Activated effector memory CD4-positive, alpha-beta T cell treated with Interleukin-2 at 50 U/mL for 16 hours (primary cell): Measurements from ENCODE around the gene ENOX1.
"Not testable (repeated sequence)": the region's sequence is repeated elsewhere in the genome, so short reads cannot be mapped to it uniquely, and the experiment has no call there.

Source experiments
- DNase-seq: peaks from one replicate; pipeline ENCODE4 v3.0.0-alpha.2; 2020

ENOX1 gene

GRCh38 chr13:43416842-43417241, 369.9 kb downstream of the ENOX1 start:
- not testable (repeated sequence) for DNase-seq

DNA sequence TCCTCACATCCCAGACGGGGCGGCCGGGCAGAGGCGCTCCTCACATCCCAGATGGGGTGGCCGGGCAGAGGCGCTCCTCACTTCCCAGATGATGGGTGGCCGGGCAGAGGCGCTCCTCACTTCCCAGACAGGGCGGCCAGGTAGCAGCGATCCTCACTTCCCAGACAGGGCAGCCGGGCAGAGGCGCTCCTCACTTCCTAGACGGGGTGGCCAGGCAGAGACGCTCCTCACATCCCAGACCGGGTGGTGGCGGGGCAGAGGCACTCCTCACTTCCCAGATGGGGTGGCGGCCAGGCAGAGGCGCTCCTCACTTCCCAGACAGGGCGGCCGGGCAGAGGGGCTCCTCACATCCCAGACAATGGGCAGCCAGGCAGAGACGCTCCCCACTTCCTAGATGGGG, 370.4 kb downstream of the ENOX1 start:
- not testable (repeated sequence) for DNase-seq

- DNase-seq, result not testable (repeated sequence)
Measured at GRCh38 chr13:43415903-43416391, 370.8 kb downstream of the ENOX1 start.

- DNase-seq, result no peak
Measured at GRCh38 chr13:43414111-43414510, 372.7 kb downstream of the ENOX1 start.

DNA sequence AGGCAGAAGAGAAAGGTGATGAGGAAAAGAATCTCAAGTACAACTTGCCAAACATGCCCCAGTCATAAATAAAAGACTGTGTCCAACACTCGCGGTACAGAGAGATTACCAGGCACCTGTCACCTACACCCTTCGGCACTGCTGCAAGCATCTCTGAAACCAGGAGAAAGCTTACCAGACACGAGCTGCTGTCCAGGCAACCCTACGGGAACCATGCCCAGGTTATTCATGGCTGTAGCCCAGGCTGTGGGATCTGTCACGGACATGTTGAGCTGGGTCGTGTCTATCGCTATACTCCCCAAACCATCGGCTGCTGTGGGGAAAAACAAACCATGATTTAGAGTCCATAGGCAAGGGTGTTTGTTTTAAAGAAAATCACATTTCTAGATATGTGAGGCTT, 375.0 kb downstream of the ENOX1 start:
- DNase-seq, result no peak

- DNase-seq, result no peak
Measured at GRCh38 chr13:43411211-43411610, 375.6 kb downstream of the ENOX1 start.

DNA sequence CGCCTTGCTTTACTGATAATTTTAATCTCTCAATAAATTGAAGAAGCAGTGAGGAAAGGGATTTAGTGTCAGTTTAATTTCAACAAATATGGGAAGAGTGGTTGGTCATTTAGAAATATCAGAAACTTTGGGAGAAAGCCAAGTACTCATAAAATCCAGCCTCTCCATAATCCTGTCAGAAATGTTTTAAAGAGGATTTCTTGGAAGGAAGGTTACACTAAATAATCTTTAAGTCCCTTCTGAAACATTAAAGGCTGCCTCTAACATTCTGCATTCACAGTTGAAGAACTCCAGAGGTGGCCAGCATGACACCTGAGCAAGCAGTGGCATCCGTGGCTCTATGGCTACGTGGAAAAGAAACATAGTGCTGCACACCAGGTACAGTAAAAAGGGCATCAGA, 378.5 kb downstream of the ENOX1 start:
- DNase-seq, result no peak

- DNase-seq, result no peak
Measured at GRCh38 chr13:43407023-43407581, 379.7 kb downstream of the ENOX1 start.

DNA sequence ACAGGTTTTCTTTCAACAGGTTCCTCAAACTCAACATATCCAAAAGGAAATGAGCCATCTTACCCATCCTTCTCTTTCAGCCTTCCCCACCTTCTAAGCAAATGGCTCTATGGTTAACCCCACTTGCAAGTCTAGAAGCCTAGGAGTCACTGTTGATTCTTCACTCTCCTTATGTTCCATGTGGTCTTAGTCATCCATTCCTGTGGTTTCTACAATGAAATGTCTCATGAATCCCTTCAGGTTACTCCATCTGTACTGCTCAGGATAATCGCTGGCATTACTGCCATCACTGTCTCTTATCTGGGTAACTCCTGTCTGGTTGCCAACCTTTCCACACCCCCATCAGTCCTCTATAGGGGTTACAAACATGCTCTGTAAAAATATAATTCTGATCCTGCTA, 381.3 kb downstream of the ENOX1 start:
- DNase-seq, result no peak

- no peak for DNase-seq
Measured at GRCh38 chr13:43402380-43402779, 384.4 kb downstream of the ENOX1 start.

DNA sequence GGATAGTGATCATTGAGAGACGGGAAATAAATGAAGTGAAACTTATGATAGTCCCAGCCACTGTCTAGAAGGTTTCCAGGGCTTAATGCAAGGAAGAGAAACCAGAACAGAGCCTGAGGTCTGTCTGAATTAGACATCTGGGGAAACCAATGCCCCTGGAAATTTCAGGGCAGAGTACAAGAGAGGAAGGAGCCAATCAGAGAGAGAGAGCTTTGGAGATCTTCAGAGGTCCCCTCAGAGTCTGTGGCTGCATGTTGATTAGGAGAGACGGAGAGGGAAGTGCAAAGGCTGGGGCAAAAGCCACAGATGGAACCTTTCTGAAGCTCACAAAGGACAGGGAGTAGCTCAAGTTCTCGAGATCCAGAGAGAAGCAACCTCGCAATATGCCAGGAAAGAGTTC, 385.4 kb downstream of the ENOX1 start:
- no peak for DNase-seq

DNA sequence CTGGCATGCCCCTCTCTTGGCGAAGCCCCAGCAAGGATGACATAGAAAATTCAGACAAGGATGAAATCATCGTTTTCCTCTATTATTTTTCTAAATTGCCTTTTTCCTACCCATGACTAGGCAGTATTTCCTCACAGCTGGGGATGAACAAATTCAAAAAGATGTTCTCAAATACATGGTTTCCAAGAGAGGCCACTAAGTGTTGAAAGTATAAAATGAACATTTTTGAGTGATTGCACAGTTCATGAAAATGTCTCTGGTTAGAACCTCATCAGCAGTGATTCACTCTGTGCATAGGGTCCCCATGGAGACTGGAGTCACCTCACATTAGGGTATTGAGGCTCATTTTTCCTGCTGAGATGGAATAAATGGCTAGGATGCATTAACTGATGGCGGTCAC, 389.7 kb downstream of the ENOX1 start:
- no peak for DNase-seq

GRCh38 chr13:43391036-43391435, 395.7 kb downstream of the ENOX1 start:
- no peak for DNase-seq

DNA sequence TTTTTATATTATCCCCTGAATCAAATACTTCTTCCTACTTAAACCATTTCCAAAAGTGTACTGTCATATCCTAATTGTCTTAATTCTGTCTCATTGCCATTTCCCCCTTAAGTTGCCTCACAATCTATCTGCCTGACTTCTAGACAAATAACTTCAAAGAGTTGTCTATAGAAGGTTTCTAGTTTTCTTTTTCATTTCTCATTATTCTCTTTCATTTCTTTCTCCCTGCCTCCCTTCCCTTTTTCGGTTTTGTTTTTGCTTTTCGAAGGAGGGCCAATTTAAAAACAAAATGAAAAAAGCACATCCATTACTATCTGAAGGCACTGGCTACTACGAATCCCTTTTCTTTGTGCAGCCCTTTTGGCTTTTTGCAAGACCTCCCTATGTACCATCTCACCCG, 396.2 kb downstream of the ENOX1 start:
- no peak for DNase-seq

DNA sequence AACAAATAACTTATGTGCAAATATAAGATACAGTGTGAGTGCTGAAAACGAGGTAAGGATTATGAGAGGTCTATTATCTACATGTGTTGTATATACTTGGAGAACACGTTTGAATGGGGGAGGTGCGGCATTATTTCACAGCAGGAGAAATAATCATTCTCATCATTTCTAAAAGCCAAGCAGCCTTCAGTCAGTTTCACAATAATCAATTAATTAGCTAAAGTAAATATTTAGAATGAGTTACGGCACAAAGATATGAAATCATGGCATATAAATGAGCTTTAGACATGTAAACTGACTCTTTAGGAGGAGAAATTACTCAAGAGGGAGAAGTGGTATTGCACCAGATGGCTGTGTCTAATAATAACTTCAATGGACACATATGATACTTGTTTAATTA, 396.8 kb downstream of the ENOX1 start:
- no peak for DNase-seq

- DNase-seq, result no peak
Measured at GRCh38 chr13:43389573-43389972, 397.2 kb downstream of the ENOX1 start.

GRCh38 chr13:43388282-43389034, 398.3 kb downstream of the ENOX1 start:
- DNase-seq, result no peak

DNA sequence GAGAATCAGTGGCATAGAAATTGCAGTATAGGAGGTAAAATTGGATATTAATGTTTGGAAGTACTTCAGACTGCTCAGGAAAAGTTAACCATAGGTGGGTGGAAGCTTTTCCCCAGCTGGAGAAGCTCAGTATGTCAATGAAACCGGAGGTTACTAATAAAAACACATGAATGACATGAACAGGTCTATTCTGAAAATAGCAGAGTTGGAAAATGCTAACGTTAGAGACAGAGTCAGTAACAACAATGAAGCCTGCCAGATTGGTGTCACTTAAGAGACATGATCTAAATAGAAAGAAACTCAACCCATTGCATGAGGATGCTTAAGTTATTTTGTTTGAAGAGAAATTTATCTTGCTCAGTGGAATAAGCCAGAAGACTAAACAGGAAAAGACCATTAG, 398.9 kb downstream of the ENOX1 start:
- no peak for DNase-seq

- DNase-seq, result no peak
Measured at GRCh38 chr13:43383498-43384165, 403.1 kb downstream of the ENOX1 start.

DNA sequence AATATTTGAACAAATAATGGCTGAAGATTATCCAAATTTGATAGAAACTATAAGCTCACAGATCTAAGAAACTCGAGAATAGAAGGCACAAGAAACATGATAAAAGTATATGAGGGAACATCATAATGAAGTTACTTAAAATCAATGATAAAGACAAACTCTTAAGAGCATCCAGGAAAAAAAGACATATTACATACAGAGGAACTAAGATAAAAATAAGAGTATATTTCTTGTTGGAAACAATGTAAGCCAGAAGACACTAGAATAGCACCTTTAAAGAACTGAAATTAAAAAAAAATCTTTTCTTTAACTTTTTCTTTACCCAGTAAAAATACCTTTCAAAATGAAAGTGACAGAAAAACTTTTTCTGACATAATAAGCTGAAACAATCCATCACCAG, 407.0 kb downstream of the ENOX1 start:
- DNase-seq, result no peak

- DNase-seq, result no peak
Measured at GRCh38 chr13:43377973-43378372, 408.8 kb downstream of the ENOX1 start.

- DNase-seq, result no peak
Measured at GRCh38 chr13:43377149-43377548, 409.6 kb downstream of the ENOX1 start.

GRCh38 chr13:43376596-43376995, 410.2 kb downstream of the ENOX1 start:
- no peak for DNase-seq

GRCh38 chr13:43375797-43376465, 410.8 kb downstream of the ENOX1 start:
- no peak for DNase-seq
